Fibroblast of skin of left biceps (primary cell): ENCODE measurements around the gene EML1.
"Not testable (repeated sequence)": the region's sequence is repeated elsewhere in the genome, so short reads cannot be mapped to it uniquely, and the experiment has no call there.

Experiments used
- DNase-seq, 2 experiments: peaks; one replicate each; pipeline ENCODE4 v3.0.0-alpha.2; 2013; ENCODE audit warnings: low read depth in 2 of 2

The EML1 gene

GRCh38 chr14:99937475-99938244 is 144.4 kb downstream of the EML1 start:
- DNase-seq: no peak

DNA sequence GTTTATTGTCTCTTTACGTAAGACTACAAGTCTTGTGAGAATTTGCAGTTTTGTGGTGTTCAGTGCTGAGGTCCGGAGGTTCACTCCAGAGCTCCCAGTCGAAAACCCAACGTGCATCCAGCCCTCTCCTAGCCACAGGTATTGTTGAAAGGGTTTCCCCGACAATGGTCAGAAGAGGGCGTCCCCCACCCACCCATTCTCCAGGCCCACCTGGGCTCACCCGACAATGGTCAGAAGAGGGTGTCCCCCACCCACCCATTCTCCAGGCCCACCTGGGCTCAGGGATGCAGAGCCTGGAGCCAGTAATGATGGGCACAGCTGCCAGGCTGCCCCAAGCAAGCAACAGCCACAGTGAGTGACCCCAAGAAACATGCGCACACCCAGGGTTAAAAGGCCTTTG is 145.2 kb downstream of the EML1 start:
- no peak for DNase-seq

DNA sequence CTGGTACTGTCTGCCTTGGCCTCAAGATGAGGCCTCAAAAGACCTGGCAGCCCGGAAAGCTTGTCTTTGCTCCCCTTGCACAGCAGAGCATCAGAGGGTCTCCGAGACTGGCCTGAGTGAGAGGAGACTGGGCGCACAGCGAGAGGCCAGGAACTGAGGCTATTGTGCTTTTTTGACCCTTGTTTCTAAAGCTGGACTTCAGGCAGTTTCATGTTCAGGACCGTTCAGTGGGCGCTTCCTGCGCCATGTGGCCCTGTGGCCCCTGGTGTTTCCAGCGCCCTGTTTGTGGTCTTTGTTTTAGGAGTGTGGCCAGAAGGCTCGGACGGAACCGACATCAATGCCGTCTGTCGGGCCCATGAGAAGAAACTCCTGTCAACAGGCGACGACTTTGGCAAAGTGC is 145.7 kb downstream of the EML1 start:
- DNase-seq: no peak

DNA sequence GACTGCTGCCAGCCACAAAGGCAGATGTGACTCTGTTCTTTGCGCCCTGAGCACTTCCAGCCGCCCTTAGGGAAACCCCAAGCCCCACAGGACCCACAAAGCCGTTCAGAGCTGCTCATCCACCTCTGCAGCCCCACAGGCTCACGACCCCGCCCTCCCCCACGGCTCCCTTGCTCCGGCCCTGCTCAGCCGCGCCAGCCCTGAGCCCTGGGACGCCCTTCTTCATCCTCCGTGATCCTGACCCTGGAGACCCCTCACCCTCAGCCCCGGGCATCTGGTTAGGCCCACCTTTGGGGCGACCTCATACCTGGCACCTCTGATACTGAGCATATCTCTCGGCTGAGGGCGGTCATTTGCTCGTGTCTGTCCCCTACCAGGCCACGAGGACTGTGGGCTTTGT is 146.2 kb downstream of the EML1 start:
- no peak for DNase-seq

DNA sequence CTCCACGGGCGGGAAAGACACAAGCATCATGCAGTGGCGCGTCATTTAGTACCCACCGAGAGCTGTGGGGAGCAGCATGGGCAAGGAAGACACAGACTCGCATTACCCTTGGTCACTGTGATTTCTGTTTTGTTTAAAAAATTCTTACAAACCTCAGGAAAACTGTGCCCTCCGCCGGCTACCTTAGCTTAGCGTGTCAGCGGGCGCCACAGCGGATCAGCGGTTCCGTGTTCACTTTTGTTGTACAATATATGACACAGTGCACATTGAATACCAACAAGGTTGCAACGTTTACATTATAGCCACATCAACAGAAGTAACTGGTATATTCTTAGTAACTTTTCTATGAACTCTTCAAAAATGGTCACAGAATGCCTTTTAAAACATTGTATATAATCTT is 146.9 kb downstream of the EML1 start:
- DNase-seq: no peak

DNA sequence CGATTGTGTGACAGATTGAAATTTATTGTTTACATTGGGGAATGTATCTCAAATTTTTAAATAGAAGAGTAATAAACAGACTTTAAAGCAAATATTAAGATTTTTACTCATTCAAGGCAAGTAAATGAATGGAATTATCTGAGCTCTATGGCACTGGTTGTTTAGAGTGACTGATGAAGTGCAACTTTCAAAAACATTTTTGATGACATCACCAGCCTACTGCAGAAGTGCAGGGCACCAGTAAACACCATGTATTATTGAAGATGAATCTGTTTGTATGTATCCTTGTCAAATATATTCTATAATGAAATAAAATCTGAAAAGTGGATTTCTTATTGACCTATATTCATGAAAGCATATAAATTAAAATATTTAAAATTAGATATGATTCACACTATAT is 148.0 kb downstream of the EML1 start:
- DNase-seq: no peak

GRCh38 chr14:99943620-99944019 is 150.4 kb downstream of the EML1 start:
- no peak for DNase-seq

DNA sequence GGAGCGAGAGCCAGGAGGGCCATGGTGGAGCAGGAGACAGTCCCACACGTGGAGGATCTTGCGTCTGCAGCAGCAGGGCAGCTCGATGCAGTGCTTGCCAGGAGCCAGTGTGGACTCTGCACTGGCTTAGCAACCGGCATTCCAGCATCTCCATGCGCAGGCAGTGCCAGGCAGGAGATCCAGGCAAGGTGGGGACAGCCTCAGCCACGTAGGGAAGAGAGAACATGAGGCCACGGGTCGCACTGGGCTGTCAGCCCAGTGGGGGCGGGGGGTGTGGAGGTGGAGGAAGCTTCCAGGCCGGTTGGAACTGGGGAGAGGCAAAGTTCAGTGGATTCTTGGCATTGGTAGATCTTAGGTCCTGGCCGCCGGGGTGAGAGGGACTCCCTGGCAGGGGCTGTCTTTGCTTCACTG is 151.0 kb downstream of the EML1 start:
- no peak for DNase-seq

DNA sequence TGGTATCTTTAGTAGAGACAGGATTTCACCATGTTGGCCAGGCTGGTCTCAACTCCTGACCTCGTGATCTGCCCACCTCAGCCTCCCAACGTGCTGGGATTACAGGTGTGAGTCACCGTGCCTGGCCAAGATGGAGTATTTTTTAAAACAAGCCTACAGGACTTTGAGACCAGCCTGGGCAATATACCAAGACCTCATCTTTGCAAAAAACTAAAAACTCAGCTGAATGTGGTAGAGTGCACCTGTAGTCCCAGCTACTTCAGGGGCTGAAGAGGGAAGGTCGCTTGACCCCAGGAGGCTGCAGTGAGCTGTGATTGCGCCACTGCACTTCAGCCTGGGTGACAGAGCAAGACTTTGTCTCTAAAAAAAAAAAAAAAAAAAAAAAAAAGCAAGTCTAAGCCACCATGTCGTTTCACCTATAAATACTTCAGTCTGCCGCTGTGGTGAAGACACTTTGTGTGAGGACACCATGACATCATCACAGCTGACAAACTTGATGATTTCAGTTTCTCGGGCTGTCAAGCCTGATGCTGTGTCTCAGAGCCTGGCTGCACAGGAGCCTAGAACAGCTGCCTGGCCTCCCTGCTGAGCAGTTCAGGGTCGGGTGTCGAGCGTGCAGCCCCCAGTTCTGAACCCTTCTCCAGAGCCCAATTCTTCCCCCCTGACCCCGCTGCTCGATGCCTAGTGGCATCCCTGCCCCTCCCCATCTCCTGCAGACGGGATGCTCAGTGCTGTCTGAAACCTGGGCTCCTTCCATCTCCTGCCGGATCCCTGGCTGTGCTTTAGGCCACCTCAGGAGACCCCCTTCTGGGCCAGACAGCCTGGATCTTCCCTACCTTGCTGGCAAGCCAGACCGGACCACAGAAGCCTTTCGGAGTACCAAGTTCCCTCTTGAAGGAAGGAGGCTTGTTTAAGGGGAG is 152.8 kb downstream of the EML1 start:
- DNase-seq: no peak

GRCh38 chr14:99946652-99947489 is 153.7 kb downstream of the EML1 start:
- DNase-seq: no peak

- DNase-seq: no peak
These were observed 154.5 kb downstream of the EML1 start for GRCh38 chr14:99947695-99948094.

DNA sequence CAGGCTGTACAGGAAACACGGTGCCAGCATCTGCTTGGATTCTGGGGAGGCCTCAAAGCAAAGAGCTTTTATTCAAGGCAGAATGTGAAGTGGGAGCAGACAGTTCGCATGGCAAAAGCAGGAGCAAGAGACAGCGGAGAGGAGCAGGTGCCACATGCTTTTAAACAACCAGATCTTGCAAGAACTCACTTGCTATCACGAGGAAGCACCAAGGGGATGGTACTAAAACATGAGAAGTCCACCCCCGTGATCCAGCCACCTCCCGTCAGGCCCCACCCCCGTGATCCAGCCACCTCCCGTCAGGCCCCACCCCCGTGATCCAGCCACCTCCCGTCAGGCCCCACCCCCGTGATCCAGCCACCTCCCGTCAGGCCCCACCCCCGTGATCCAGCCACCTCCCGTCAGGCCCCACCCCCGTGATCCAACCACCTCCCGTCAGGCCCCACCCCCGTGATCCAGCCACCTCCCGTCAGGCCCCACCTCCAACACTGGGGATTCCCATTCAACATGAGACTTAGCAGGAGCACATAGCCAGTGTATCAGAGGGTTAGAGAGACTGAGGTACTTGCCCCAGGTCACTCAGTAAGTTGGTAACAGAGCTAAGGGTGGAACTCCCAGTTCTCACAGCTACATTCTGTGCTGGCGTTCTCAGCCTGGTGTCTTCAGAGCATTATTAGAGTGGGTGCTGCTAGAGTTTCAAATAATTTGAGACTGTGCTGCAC is 156.0 kb downstream of the EML1 start:
- DNase-seq: not testable (repeated sequence)

- DNase-seq: no peak
These were observed 157.0 kb downstream of the EML1 start for GRCh38 chr14:99950181-99950580.

GRCh38 chr14:99951085-99951484 is 157.9 kb downstream of the EML1 start:
- DNase-seq: no peak

GRCh38 chr14:99952039-99952438 is 158.8 kb downstream of the EML1 start:
- DNase-seq: no peak

DNA sequence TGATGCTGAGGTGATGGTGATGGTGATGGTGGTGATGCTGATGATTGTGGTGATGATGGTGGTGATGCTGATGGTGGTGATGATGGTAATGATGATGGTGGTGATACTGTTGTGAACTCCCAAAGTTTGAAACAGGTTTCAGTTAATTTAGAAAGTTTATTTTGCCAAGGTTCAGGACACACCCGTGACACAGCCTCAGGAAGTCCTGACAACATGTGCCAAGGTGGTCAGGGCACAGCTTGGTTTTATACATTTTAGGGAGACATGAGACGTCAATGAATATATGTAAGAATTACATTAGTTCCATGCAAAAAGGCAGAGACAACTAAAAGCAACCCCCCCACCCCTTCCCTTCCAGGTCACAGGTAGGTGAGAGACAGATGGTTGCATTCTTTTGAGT is 159.2 kb downstream of the EML1 start:
- no peak for DNase-seq

GRCh38 chr14:99955826-99956455 is 162.7 kb downstream of the EML1 start:
- no peak for DNase-seq

GRCh38 chr14:99958380-99958779 is 165.2 kb downstream of the EML1 start:
- DNase-seq: no peak

DNA sequence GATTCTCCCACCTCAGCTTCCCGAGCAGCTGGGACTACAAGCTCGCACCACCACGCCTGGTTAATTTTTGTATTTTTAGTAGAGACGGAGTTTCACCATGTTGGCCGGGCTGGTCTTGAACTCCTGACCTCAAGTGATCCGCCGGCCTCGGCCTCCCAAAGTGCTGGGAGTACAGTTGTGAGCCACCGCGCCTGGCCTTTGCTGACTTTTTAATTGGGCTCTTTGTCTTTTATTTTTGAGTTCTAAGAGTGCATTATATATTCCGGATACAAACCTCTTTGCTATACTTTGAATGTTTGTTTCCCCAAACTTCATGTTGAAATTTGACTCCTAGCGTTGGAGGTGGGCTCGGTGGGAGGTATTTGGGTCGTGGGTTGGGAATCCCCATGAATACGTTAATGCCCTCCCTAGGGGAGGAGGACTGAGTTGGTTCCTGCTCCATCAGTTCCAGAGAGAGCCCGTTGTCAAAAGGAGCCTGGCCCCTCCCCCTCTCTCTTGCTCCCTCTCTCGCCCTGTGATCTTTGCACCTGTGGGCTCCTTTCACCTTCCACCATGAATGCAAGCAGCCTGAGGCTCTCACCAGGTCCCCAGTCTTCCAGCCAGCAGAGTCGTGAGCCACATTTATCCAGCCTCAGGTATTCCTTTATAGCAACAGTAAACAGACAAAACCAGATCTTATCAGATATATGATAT is 168.8 kb downstream of the EML1 start:
- no peak for DNase-seq

GRCh38 chr14:99964979-99965378 is 171.8 kb downstream of the EML1 start:
- no peak for DNase-seq
